ENCODE measurements around the gene ADCY9. TPM values are rescaled to one million over a fixed set of nuclear protein-coding genes. Genes with fewer than 3 reads are reported as not detected.
A peak's percentile ranks its signal among the peaks of the same experiment; 100 is the strongest.

ADCY9 gene
- total RNA-seq, 1 experiment from 2014 or later, result 14.2 TPM

DNA sequence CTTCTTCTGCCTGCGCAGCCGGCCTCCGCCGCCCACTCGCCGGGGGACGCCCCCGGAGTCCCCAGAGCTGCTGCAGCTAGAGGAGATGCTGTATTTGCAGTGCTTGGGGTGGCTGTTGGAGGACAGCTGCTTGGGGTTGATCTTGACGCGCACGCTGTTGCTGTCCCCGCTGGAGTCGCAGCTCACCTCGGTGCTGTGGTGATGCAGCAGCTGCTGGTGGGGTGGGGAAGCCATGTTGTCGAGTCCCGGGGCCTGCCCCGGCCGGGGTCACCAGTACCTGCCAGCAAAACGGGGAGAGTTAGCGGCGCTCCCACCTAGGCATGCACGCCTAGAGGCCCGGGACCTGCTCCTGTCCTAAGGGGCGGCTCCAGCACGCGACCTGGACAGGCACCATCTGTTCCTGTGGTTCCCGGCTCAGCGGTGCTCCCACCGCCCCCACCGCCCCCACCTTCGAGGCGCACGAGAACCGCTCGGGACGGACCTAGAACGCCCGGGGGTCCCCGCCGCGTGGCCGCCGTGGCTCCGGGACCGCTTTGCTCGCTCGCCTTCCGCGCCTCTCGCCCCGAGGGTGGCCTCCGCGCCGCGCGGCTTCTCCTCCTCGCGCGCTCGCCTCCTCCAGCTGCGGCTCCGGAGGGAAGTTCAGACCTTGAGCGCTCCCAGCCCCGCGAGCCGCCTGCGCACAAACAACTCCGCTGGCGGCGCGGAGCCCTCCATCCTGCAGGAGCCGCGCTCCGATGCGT is 863 bp downstream of the ADCY9 start:
- BruUV-seq (replicated peaks), result no TSS peak
- Mint-ChIP-seq H3K4me3 (ENCODE audit: unreplicated experiment) (peak overlapping the region; percentile 69), H3K36me3 (ENCODE audit: insufficient read depth, unreplicated experiment) (peaks cover 5% of the 10 kb centered on the region), H3K4me1 (ENCODE audit: insufficient read depth, unreplicated experiment) (peaks cover 31% of the 10 kb centered on the region), H3K9me3 (ENCODE audit: unreplicated experiment) (no peaks in the 10 kb centered on the region), H3K27me3 (ENCODE audit: insufficient read depth, unreplicated experiment) (no peaks in the 10 kb centered on the region), H3K27ac (ENCODE audit: low read depth, unreplicated experiment) (no peak overlapping the region)
- CTCF ChIA-PET, result interaction anchor here (0.6 to 2.1 kb wide), 4 partner anchors 14 to 416 kb away, joined by 3 to 9 read pairs (median 3); no protein-coding TSS in a partner anchor
- POLR2A ChIA-PET, result interaction anchor here (0.7 to 2.1 kb wide), 10 partner anchors 19 to 606 kb away, joined by 3 to 13 read pairs (median 3); no protein-coding TSS in a partner anchor
- intact Hi-C loops (cut with micrococcal nuclease), result loop anchor here (5.0 kb wide), 1 partner anchor 67 kb away; no protein-coding TSS in a partner anchor
- TF ChIP-seq, protein P1, sequence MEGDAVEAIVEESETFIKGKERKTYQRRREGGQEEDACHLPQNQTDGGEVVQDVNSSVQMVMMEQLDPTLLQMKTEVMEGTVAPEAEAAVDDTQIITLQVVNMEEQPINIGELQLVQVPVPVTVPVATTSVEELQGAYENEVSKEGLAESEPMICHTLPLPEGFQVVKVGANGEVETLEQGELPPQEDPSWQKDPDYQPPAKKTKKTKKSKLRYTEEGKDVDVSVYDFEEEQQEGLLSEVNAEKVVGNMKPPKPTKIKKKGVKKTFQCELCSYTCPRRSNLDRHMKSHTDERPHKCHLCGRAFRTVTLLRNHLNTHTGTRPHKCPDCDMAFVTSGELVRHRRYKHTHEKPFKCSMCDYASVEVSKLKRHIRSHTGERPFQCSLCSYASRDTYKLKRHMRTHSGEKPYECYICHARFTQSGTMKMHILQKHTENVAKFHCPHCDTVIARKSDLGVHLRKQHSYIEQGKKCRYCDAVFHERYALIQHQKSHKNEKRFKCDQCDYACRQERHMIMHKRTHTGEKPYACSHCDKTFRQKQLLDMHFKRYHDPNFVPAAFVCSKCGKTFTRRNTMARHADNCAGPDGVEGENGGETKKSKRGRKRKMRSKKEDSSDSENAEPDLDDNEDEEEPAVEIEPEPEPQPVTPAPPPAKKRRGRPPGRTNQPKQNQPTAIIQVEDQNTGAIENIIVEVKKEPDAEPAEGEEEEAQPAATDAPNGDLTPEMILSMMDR (IDR thresholded peaks at IDR 0.05; ENCODE audit: unreplicated experiment), result no peak
- no peak for DNase-seq (ENCODE audit: unreplicated experiment)

DNA sequence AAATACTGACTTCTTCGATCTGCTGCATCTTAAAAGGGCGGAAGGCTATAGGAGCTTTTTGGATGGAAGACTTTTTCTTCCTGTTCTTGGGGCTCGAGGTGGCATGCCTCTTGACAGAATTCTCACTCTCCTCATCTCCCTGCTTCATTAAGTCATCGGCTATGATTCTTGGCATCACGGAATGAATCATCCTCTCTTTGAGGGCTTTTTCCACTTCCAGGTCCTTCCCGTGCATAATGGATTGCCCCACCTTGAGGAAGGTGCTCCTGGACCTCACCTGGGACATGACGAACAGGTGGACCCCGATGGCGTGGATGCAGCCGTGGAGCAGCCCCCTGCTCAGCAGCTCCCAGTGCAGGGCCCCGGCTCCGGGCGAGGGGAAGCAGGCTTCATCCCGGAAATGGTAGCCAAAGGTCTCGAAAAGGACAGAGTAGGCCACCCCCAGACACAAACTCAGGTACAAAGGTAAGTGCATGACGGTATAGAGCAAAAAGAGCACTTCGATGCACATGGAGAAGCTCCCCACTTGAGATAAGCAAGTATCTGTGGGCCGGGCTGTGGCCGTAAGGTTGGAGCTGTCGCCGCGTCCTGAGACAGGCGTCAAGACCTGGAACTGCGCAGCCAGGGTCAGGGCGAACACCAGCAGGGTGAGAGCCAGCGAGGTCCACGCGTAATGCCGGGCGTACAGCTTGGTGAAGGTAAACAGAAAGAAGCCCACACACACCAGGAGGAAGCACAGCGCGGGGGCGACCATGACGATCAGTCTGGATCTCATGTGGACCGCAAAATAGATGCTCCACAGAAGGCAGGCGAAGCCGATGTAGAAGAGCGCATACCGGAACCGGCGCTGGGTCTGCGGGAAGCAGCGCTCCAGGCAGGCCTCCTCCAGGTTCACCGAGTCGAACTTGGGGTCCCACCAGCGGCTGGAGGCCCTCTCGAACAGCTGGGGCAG is 1.7 kb downstream of the ADCY9 start:
- TF ChIP-seq, protein P1 (IDR thresholded peaks at IDR 0.05; ENCODE audit: unreplicated experiment), result no peak
- ChIA-PET CTCF (interaction anchor here (0.6 to 2.1 kb wide), 3 partner anchors 20 to 415 kb away, joined by 3 to 9 read pairs (median 3); no protein-coding TSS in a partner anchor), POLR2A (interaction anchor here (0.7 to 2.1 kb wide), 4 partner anchors 18 to 101 kb away, joined by 3 to 13 read pairs (median 3); no protein-coding TSS in a partner anchor)
- H3K4me1 Mint-ChIP-seq (ENCODE audit: insufficient read depth, unreplicated experiment), result peaks cover 33% of the 10 kb centered on the region
- BruUV-seq (replicated peaks), result TSS peak; percentile 35
- H3K9me3 Mint-ChIP-seq (ENCODE audit: unreplicated experiment), result no peaks in the 10 kb centered on the region
- no peak overlapping the region for H3K27ac Mint-ChIP-seq (ENCODE audit: low read depth, unreplicated experiment)
- H3K27me3 Mint-ChIP-seq (ENCODE audit: insufficient read depth, unreplicated experiment), result no peaks in the 10 kb centered on the region
- no peak for DNase-seq (ENCODE audit: unreplicated experiment)
- peak overlapping the region; percentile 69 for H3K4me3 Mint-ChIP-seq (ENCODE audit: unreplicated experiment)
- intact Hi-C loops (cut with micrococcal nuclease), result loop anchor here (5.0 kb wide), 2 partner anchors 68 to 138 kb away; no protein-coding TSS in a partner anchor
- H3K36me3 Mint-ChIP-seq (ENCODE audit: insufficient read depth, unreplicated experiment), result peaks cover 5% of the 10 kb centered on the region

DNA sequence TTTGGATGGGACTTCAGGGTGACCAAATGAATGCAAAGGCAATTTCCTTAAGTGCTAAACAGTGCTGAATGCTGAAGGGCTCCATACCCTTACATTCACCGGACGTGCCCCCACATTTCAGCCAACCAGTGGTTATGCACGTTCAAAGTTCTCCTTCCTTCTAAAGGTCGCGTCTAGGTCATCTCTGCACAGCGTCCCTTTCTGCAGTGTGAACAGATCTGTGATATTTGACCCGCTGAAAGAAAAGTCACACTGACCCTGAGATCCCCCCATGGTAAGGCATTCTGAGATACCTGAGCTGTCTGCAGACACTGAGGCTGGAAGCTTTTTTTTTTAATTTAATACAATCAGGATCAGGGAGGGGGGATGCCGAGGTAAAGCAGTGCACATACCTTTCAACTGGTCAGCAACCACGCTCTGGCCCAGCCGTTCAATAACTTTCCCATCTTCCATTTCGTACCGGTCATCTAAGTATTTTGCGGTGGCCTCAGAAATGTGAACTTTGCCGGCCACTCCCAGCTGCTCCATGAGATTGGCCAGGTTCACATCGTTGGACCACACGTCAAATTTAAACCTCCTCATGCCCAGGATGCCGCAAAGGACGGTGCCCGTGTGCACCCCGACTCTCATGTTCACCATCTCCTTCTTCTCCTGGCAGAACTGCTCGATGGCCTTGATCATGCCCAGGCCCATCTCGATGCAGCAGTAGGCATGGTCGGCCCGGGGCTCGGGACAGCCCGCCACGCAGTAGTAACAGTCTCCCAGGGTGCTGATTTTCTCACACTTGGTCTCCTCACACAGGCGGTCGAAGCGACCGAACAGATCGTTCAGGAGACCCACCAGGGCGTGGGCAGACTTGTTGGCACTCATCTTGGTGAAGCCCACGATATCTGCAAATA is 2.6 kb downstream of the ADCY9 start:
- TF ChIP-seq, protein P1 (IDR thresholded peaks at IDR 0.05; ENCODE audit: unreplicated experiment), result no peak
- Mint-ChIP-seq H3K9me3 (ENCODE audit: unreplicated experiment) (no peaks in the 10 kb centered on the region), H3K4me1 (ENCODE audit: insufficient read depth, unreplicated experiment) (peaks cover 40% of the 10 kb centered on the region), H3K27ac (ENCODE audit: low read depth, unreplicated experiment) (no peak overlapping the region), H3K4me3 (ENCODE audit: unreplicated experiment) (peak overlapping the region; percentile 69), H3K36me3 (ENCODE audit: insufficient read depth, unreplicated experiment) (peaks cover 5% of the 10 kb centered on the region), H3K27me3 (ENCODE audit: insufficient read depth, unreplicated experiment) (no peaks in the 10 kb centered on the region)
- BruUV-seq (replicated peaks), result no TSS peak
- intact Hi-C loops (cut with micrococcal nuclease), result loop anchor here (2.0 to 5.0 kb wide), 3 partner anchors 93 to 139 kb away; no protein-coding TSS in a partner anchor
- ChIA-PET CTCF (interaction anchor here (0.6 to 2.1 kb wide), 5 partner anchors 20 to 176 kb away, joined by 3 to 9 read pairs (median 3); no protein-coding TSS in a partner anchor), POLR2A (interaction anchor here (0.9 to 2.1 kb wide), 10 partner anchors 12 to 235 kb away, joined by 3 to 13 read pairs (median 4); no protein-coding TSS in a partner anchor)
- DNase-seq (ENCODE audit: unreplicated experiment), result no peak

Data from MCF 10A (cell line).